ENCODE measurements around the gene LUZP2. TPM values are rescaled to one million over a fixed set of nuclear protein-coding genes. Genes with fewer than 3 reads are reported as not detected.

LUZP2 gene
- total and polyA plus RNA-seq, 4 experiments from 2014 or later: not detected

GRCh38 chr11:25039165-25039564 lies 542.3 kb downstream of the LUZP2 start:
- H3K36me3 Mint-ChIP-seq: no peaks in the 10 kb centered on the region
- Histone ChIP-seq H3K27ac (ENCODE audit: low read depth, low read length) (no peak overlapping the region), H3K4me3 (ENCODE audit: low read length in 2 of 2) (no peak overlapping the region), H3K36me3 (ENCODE audit: insufficient read depth, low read length) (no peaks in the 10 kb centered on the region), H3K4me1 (ENCODE audit: insufficient read depth, low read length) (no peaks in the 10 kb centered on the region), H3K9me3 (ENCODE audit: control insufficient read depth in 1 of 2, low read length in 2 of 2) (peaks cover 0 to 4% of the 10 kb centered on the region in 2 donors), H3K27me3 (ENCODE audit: insufficient read depth, low read length) (no peaks in the 10 kb centered on the region)
- POLR2A ChIA-PET (ENCODE audit: partially characterized antibody): no interaction called here
- no peaks in the 10 kb centered on the region for H3K27me3 Mint-ChIP-seq
- intact Hi-C loops (cut with micrococcal nuclease): no loop called here
- no peak overlapping the region for H3K4me3 Mint-ChIP-seq
- H3K27ac Mint-ChIP-seq: no peak overlapping the region
- H3K9me3 Mint-ChIP-seq: peaks cover 7 to 25% (median 11%) of the 10 kb centered on the region in 8 donors
- CTCF ChIA-PET (ENCODE audit: partially characterized antibody): no interaction called here
- no peak for DNase-seq
- no peaks in the 10 kb centered on the region for H3K4me1 Mint-ChIP-seq

- Mint-ChIP-seq H3K4me3 (no peak overlapping the region), H3K27me3 (no peaks in the 10 kb centered on the region), H3K36me3 (no peaks in the 10 kb centered on the region), H3K9me3 (peaks cover 2 to 19% (median 6%) of the 10 kb centered on the region in 8 donors), H3K4me1 (no peaks in the 10 kb centered on the region), H3K27ac (no peak overlapping the region)
- Histone ChIP-seq H3K36me3 (ENCODE audit: insufficient read depth, low read length) (no peaks in the 10 kb centered on the region), H3K27ac (ENCODE audit: low read depth, low read length) (no peak overlapping the region), H3K4me1 (ENCODE audit: insufficient read depth, low read length) (no peaks in the 10 kb centered on the region), H3K4me3 (ENCODE audit: low read length in 2 of 2) (no peak overlapping the region), H3K27me3 (ENCODE audit: insufficient read depth, low read length) (no peaks in the 10 kb centered on the region), H3K9me3 (ENCODE audit: control insufficient read depth in 1 of 2, low read length in 2 of 2) (no peaks in the 10 kb centered on the region)
- ChIA-PET POLR2A (ENCODE audit: partially characterized antibody) (no interaction called here), CTCF (ENCODE audit: partially characterized antibody) (no interaction called here)
- intact Hi-C loops (cut with micrococcal nuclease): no loop called here
- DNase-seq: no peak
Measured at GRCh38 chr11:25048632-25049031, 551.8 kb downstream of the LUZP2 start.

- Histone ChIP-seq H3K4me1 (ENCODE audit: insufficient read depth, low read length) (no peaks in the 10 kb centered on the region), H3K9me3 (ENCODE audit: control insufficient read depth in 1 of 2, low read length in 2 of 2) (no peaks in the 10 kb centered on the region), H3K4me3 (ENCODE audit: low read length in 2 of 2) (no peak overlapping the region), H3K27ac (ENCODE audit: low read depth, low read length) (no peak overlapping the region), H3K27me3 (ENCODE audit: insufficient read depth, low read length) (no peaks in the 10 kb centered on the region), H3K36me3 (ENCODE audit: insufficient read depth, low read length) (no peaks in the 10 kb centered on the region)
- H3K4me1 Mint-ChIP-seq: no peaks in the 10 kb centered on the region
- H3K36me3 Mint-ChIP-seq: no peaks in the 10 kb centered on the region
- H3K9me3 Mint-ChIP-seq: peaks cover 0 to 25% (median 10%) of the 10 kb centered on the region in 8 donors
- H3K27me3 Mint-ChIP-seq: no peaks in the 10 kb centered on the region
- intact Hi-C loops (cut with micrococcal nuclease): no loop called here
- CTCF ChIA-PET (ENCODE audit: partially characterized antibody): no interaction called here
- POLR2A ChIA-PET (ENCODE audit: partially characterized antibody): no interaction called here
- DNase-seq: no peak
- no peak overlapping the region for H3K4me3 Mint-ChIP-seq
- no peak overlapping the region for H3K27ac Mint-ChIP-seq
Measured at GRCh38 chr11:25052844-25053243, 556.0 kb downstream of the LUZP2 start.

- peaks cover 0 to 15% (median 5%) of the 10 kb centered on the region in 8 donors for H3K9me3 Mint-ChIP-seq
- H3K36me3 Mint-ChIP-seq: no peaks in the 10 kb centered on the region
- H3K36me3 ChIP-seq (ENCODE audit: insufficient read depth, low read length): no peaks in the 10 kb centered on the region
- H3K4me1 ChIP-seq (ENCODE audit: insufficient read depth, low read length): no peaks in the 10 kb centered on the region
- no peak overlapping the region for H3K27ac Mint-ChIP-seq
- H3K27me3 ChIP-seq (ENCODE audit: insufficient read depth, low read length): no peaks in the 10 kb centered on the region
- no peaks in the 10 kb centered on the region for H3K9me3 ChIP-seq (ENCODE audit: control insufficient read depth in 1 of 2, low read length in 2 of 2)
- no peak overlapping the region for H3K27ac ChIP-seq (ENCODE audit: low read depth, low read length)
- H3K4me1 Mint-ChIP-seq: no peaks in the 10 kb centered on the region
- intact Hi-C loops (cut with micrococcal nuclease): no loop called here
- no peaks in the 10 kb centered on the region for H3K27me3 Mint-ChIP-seq
- CTCF ChIA-PET (ENCODE audit: partially characterized antibody): no interaction called here
- no peak overlapping the region for H3K4me3 Mint-ChIP-seq
- POLR2A ChIA-PET (ENCODE audit: partially characterized antibody): no interaction called here
- H3K4me3 ChIP-seq (ENCODE audit: low read length in 2 of 2): no peak overlapping the region
- DNase-seq: no peak
Measured at GRCh38 chr11:25057861-25058260, 561.0 kb downstream of the LUZP2 start.

GRCh38 chr11:25065746-25066145 lies 568.9 kb downstream of the LUZP2 start:
- Mint-ChIP-seq H3K4me1 (no peaks in the 10 kb centered on the region), H3K27ac (no peak overlapping the region), H3K9me3 (peaks cover 2 to 21% (median 12%) of the 10 kb centered on the region in 8 donors), H3K27me3 (no peaks in the 10 kb centered on the region), H3K36me3 (no peaks in the 10 kb centered on the region), H3K4me3 (no peak overlapping the region)
- H3K9me3 ChIP-seq (ENCODE audit: control insufficient read depth in 1 of 2, low read length in 2 of 2): no peaks in the 10 kb centered on the region
- no peaks in the 10 kb centered on the region for H3K4me1 ChIP-seq (ENCODE audit: insufficient read depth, low read length)
- no peak for DNase-seq
- ChIA-PET POLR2A (ENCODE audit: partially characterized antibody) (no interaction called here), CTCF (ENCODE audit: partially characterized antibody) (no interaction called here)
- H3K36me3 ChIP-seq (ENCODE audit: insufficient read depth, low read length): no peaks in the 10 kb centered on the region
- intact Hi-C loops (cut with micrococcal nuclease): no loop called here
- no peak overlapping the region for H3K4me3 ChIP-seq (ENCODE audit: low read length in 2 of 2)
- H3K27me3 ChIP-seq (ENCODE audit: insufficient read depth, low read length): no peaks in the 10 kb centered on the region
- no peak overlapping the region for H3K27ac ChIP-seq (ENCODE audit: low read depth, low read length)

- H3K4me1 Mint-ChIP-seq: no peaks in the 10 kb centered on the region
- Histone ChIP-seq H3K4me1 (ENCODE audit: insufficient read depth, low read length) (no peaks in the 10 kb centered on the region), H3K36me3 (ENCODE audit: insufficient read depth, low read length) (no peaks in the 10 kb centered on the region), H3K27me3 (ENCODE audit: insufficient read depth, low read length) (no peaks in the 10 kb centered on the region), H3K27ac (ENCODE audit: low read depth, low read length) (no peak overlapping the region), H3K4me3 (ENCODE audit: low read length in 2 of 2) (no peak overlapping the region), H3K9me3 (ENCODE audit: control insufficient read depth in 1 of 2, low read length in 2 of 2) (no peaks in the 10 kb centered on the region)
- no peak overlapping the region for H3K4me3 Mint-ChIP-seq
- intact Hi-C loops (cut with micrococcal nuclease): no loop called here
- no peaks in the 10 kb centered on the region for H3K36me3 Mint-ChIP-seq
- POLR2A ChIA-PET (ENCODE audit: partially characterized antibody): no interaction called here
- H3K27ac Mint-ChIP-seq: no peak overlapping the region
- CTCF ChIA-PET (ENCODE audit: partially characterized antibody): no interaction called here
- H3K9me3 Mint-ChIP-seq: peaks cover 3 to 21% (median 10%) of the 10 kb centered on the region in 8 donors
- no peaks in the 10 kb centered on the region for H3K27me3 Mint-ChIP-seq
- no peak for DNase-seq
Measured at GRCh38 chr11:25066706-25067105, 569.9 kb downstream of the LUZP2 start.

GRCh38 chr11:25068451-25068850 lies 571.6 kb downstream of the LUZP2 start:
- Mint-ChIP-seq H3K9me3 (peaks cover 2 to 21% (median 12%) of the 10 kb centered on the region in 8 donors), H3K36me3 (no peaks in the 10 kb centered on the region), H3K27ac (no peak overlapping the region), H3K4me3 (no peak overlapping the region), H3K27me3 (no peaks in the 10 kb centered on the region), H3K4me1 (no peaks in the 10 kb centered on the region)
- CTCF ChIA-PET (ENCODE audit: partially characterized antibody): no interaction called here
- H3K9me3 ChIP-seq (ENCODE audit: control insufficient read depth in 1 of 2, low read length in 2 of 2): no peaks in the 10 kb centered on the region
- POLR2A ChIA-PET (ENCODE audit: partially characterized antibody): no interaction called here
- no peak overlapping the region for H3K4me3 ChIP-seq (ENCODE audit: low read length in 2 of 2)
- no peaks in the 10 kb centered on the region for H3K4me1 ChIP-seq (ENCODE audit: insufficient read depth, low read length)
- intact Hi-C loops (cut with micrococcal nuclease): no loop called here
- H3K27me3 ChIP-seq (ENCODE audit: insufficient read depth, low read length): no peaks in the 10 kb centered on the region
- H3K27ac ChIP-seq (ENCODE audit: low read depth, low read length): no peak overlapping the region
- no peak for DNase-seq
- H3K36me3 ChIP-seq (ENCODE audit: insufficient read depth, low read length): no peaks in the 10 kb centered on the region

GRCh38 chr11:25094085-25094802 lies 597.4 kb downstream of the LUZP2 start:
- H3K4me1 Mint-ChIP-seq: no peaks in the 10 kb centered on the region
- Histone ChIP-seq H3K9me3 (ENCODE audit: control insufficient read depth in 1 of 2, low read length in 2 of 2) (no peaks in the 10 kb centered on the region), H3K4me1 (ENCODE audit: insufficient read depth, low read length) (no peaks in the 10 kb centered on the region), H3K36me3 (ENCODE audit: insufficient read depth, low read length) (no peaks in the 10 kb centered on the region), H3K27me3 (ENCODE audit: insufficient read depth, low read length) (no peaks in the 10 kb centered on the region), H3K4me3 (ENCODE audit: low read length in 2 of 2) (no peak overlapping the region), H3K27ac (ENCODE audit: low read depth, low read length) (no peak overlapping the region)
- H3K4me3 Mint-ChIP-seq: no peak overlapping the region
- H3K27me3 Mint-ChIP-seq: no peaks in the 10 kb centered on the region
- intact Hi-C loops (cut with micrococcal nuclease): no loop called here
- ChIA-PET POLR2A (ENCODE audit: partially characterized antibody) (no interaction called here), CTCF (ENCODE audit: partially characterized antibody) (no interaction called here)
- peaks cover 0 to 14% (median 4%) of the 10 kb centered on the region in 8 donors for H3K9me3 Mint-ChIP-seq
- no peak overlapping the region for H3K27ac Mint-ChIP-seq
- DNase-seq: no peak
- no peaks in the 10 kb centered on the region for H3K36me3 Mint-ChIP-seq

All from CD4-positive, alpha-beta memory T cell (primary cell).